HG02970 (cell line): Measurements from ENCODE around the gene SPPL3.

Experiments
- ATAC-seq: cut with Tn5 transposase; IDR thresholded peaks from one replicate; pipeline ENCODE4 v1.9.1; 2021; ENCODE audit warnings: mild to moderate bottlenecking, moderate library complexity, moderate number of reproducible peaks; ENCODE audit not compliant: unreplicated experiment, low FRiP score

SPPL3 gene

DNA sequence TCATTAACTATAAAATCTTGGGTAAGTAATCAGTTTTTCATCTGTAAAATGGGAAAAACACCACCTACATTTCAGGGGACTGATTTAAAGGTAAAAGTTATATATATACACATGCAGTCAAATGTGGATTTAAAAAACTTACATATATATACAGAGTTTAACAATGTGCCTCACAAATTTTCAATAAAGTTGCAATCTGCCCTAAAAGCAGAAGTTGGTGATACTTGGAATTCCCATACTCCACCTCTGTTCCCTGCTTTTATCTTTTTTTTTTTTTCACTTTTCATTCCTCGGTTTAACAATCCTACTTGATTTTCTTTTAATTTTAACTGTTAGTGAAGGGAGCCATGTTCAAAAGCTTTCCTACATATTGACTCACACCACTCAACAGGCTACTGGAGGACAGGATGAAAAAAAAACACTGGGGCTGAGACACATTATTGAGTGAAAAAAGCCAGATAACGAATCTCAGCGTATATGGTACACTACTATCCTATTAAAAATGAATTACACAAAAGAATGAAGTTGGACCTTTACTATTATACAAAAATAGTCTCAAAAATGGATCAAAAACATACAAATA is 24.3 kb downstream of the SPPL3 start:
- no peak for ATAC-seq

GRCh38 chr12:120879102-120879501 is 25.1 kb downstream of the SPPL3 start:
- ATAC-seq: no peak

GRCh38 chr12:120874547-120875245 is 29.5 kb downstream of the SPPL3 start:
- no peak for ATAC-seq

GRCh38 chr12:120873226-120873625 is 30.9 kb downstream of the SPPL3 start:
- ATAC-seq: no peak

- ATAC-seq: no peak
Measured at GRCh38 chr12:120872487-120872886, 31.7 kb downstream of the SPPL3 start.

DNA sequence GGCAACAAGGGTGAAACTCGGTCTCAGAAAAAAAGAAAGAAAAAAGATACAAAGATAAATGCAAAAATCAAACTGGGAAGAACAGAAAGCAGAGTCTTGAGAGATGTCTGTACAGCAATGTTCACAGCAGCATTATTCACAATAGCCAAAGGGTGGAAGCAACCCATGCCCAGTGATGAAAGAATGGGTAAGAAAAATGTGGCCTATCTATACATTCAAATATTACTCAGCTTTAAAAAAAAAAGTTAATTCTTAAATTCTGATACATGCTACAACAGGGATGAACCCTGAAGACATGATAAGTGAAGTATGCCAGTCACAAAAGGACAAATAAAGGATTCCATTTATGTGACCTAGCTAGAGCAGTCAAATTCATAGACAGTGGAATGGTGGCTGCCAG is 33.7 kb downstream of the SPPL3 start:
- no peak for ATAC-seq

GRCh38 chr12:120869376-120869775 is 34.8 kb downstream of the SPPL3 start:
- no peak for ATAC-seq

DNA sequence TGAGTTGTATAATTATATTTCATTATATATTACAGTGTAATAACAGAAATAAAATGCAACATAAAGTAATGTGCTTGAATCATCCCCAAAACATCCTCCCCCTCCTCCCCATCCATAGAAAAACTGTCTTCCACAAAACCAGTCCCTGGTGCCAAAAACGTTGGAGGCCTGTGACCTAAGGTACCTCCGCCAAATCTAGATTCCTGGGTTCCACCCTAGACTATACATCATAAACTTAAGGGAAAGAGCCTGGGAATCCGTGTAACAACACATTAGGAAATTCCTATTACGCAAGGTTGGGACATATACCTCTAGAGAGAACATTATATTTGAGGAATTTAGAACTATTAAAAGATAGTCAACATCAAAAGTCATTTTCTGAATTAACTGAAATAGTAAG is 38.0 kb downstream of the SPPL3 start:
- ATAC-seq: no peak

DNA sequence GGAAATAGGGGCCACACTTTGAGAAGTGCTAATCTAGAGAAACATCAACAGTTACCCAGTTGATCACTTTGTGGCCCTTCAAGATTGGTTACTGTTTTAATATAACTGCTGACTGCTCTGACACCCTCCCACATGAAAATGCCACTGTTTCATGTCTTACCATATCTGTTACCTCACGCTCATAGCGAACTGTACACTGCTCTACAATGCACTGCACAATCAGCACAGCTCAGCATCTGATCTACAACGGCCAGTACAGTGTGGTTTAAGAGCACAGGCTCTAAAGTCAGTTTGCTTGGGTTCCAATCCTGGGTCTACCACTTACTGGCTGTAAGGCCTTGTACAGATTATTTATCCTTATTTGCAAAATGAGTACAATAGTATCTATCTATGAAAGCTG is 39.1 kb downstream of the SPPL3 start:
- ATAC-seq: no peak

GRCh38 chr12:120862664-120863063 is 41.5 kb downstream of the SPPL3 start:
- ATAC-seq: no peak

DNA sequence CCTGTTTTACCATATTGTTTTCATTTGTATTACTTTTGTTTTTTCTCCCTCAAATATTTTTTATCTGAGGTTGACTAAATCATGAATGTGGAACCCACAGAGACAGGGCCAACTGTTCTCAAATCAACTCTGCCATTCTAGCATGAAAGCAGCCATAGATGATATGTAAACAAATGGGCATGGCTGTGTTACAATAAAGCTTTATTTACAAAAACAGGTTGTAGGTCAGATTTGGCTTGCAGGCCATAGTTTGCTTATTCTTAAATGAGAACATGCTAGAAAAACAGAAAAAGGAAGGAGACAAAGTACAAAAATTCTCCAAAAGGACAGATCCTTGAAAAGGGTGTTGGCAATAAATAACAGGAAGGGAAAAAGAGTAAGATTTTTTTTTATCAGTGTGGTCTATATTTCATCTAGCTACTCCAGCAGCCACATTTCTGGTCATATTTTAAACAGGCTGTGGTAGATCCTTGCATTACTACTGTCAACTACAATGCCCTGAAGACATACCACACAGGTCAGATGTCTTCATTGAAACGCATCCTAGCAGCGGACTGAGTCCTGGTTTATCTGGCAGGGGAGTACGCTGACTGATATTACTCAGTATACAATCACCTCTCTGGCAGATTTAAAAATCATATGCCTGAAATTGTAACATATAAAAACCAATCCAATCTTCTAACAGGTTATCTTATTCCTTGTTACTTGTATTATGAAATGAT is 42.9 kb downstream of the SPPL3 start:
- no peak for ATAC-seq

- no peak for ATAC-seq
Measured at GRCh38 chr12:120858306-120859088, 45.7 kb downstream of the SPPL3 start.

- ATAC-seq: no peak
Measured at GRCh38 chr12:120856980-120857379, 47.2 kb downstream of the SPPL3 start.

DNA sequence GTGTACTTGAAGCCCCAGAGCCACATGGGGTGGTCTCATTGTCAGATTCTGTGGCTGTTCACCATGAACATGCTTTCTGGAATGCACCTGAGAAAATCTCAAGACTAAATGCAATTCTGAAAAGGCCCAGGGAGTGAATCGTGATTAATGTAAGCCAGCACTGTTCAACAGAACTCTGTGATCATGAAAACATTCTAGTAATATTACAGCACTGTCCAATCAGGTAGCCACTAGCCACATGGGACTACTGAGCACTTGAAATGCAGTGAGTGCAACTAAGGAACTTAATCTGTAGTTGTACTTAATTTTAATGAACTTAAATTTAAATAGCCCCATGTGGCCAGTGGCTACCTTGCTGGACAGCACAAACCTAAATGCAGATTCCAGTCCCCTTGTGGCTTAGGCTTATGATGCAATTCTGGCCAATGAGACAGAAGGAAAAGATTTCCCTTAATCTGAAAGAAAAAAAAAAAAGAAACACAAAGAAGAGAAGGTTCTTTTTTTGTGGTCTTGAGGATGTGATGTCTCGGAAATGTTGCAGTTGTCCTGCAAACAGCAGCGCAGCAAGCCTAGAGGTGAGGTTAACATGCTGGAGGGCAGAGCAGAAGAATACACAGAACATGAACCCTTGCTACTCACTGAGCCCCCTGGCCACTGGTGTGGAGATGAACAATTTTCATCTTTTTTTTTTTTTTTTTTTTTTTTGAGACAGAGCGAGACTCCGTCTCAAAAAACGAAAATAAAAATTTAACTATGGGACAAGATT is 48.2 kb downstream of the SPPL3 start:
- no peak for ATAC-seq

DNA sequence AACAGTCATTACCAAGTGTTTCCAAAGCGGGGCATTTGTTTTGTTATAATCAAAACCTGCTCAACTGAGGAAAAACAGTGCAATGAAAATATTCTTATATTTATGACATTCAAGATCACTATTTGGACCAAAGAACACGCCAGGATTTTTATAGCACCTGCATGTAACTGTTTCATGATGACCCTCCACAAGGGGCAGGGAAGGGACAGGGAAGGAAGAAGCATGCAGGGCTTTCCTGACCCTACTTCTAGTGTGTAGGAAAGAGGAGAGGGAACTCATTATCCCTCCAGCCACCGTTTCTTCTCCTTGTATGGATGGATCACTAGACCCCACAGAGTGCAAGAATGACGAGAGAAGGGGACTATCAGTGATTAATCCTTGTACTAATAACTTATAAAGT is 49.4 kb downstream of the SPPL3 start:
- ATAC-seq: no peak

GRCh38 chr12:120853188-120853587 is 51.0 kb downstream of the SPPL3 start:
- no peak for ATAC-seq

GRCh38 chr12:120851944-120852343 is 52.2 kb downstream of the SPPL3 start:
- no peak for ATAC-seq

DNA sequence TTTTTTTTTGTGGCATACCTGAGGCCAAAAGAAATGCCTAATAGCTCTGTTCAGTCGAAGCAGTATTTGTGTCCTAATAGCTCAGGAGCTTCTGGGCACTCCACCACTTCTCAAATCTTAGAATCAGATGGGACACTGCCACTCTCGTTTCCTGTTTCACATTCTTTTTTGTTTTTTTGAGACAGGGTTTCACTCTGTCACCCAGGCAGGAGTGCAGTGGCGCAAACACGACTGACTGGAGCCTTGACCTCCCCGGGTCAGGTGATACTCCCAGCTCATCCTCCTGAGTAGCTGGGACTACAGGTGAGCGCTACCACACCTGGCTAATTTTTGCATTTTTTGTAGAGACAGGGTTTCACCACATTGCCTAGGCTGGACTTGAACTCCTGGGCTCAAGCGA is 52.7 kb downstream of the SPPL3 start:
- ATAC-seq: no peak

DNA sequence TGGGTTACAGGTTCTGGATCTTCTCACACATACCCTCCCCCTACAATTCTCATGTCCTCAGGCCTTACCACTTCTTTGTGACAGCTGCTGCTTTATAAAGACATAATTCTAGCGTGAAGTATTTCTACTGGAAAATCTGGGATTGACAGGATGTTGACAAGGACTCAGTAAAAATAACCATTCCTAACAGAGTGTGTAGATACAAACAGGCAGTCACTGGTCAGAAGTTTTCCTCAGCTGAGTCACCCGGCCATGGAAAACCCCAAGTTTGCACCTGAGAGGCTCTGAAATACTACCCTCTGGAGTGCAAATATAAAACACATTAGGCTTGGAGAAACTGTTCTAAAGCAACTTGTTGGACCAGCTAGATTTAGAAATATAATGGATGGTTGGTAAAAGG is 54.4 kb downstream of the SPPL3 start:
- no peak for ATAC-seq

DNA sequence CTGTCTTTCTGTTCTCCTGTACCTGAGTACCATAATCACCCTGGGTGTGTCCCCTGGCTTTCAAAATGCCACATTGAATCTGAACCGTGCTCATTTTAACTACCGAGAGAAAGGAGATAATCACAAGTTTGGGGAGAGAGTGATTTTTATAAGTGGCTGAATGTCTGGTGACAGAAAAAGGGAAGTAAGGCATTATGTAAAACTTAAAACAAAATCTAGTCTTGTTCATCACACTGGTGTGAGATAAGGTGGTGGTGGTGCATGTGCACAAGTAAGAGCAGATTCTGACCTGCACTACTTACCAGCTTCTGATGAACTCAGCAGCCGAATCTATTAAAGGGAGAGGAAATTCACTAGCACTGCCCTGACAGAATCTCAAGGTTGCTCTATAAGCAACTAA is 56.3 kb downstream of the SPPL3 start:
- no peak for ATAC-seq
